HUDEP-2 (cell line): ENCODE measurements around the gene RABGAP1L.

Experiments used
- DNase-seq, 76 experiments: peaks; one replicate each; lab custom pipeline; 2025; ENCODE audit not compliant: unreplicated experiment in 76 of 76; lab: John Stamatoyannopoulos, UW

Gene RABGAP1L

DNA sequence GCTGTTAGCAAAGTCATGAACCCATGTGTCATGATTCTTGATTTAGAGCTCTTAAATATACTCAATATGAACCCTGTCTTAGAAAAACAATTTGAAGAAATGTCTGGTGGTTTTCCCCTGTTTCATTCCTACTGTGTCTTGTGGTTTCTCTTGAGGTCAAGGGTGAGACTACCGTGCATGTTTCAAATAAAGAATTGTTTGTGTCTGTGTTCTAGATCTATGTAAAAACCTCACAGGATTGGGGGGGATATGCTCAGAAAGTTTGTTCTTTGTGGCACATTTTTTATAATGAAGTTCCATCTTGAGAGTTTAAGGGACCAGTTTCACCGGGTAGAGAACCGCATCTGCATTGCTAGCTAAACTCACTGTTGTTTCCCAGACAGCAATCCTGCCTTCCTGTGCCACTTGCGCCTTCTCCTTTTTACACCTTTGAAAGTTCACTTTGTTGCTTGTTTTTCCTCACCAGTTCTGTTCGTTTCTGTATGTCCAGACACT, 809.5 kb downstream of the RABGAP1L start:
- no peak for DNase-seq

DNA sequence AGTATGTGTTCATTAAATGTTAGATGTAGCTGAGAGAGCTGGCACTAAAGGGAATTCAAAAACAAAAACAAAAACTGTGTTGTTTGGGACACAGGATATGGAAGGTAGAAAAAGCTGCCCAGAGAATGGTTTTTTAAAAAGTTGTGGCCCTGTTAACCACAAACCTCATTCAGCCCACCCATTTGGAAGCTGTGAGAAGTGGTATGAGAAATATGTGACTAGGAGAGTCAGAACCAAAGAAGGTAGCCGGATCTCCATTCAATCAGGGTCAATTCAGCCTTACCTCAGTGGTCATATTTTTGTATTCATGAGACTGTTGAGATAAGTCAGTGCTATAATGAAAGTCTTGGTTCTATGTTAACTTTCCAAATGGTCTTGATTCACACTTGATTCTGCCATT, 810.7 kb downstream of the RABGAP1L start:
- no peak for DNase-seq

DNA sequence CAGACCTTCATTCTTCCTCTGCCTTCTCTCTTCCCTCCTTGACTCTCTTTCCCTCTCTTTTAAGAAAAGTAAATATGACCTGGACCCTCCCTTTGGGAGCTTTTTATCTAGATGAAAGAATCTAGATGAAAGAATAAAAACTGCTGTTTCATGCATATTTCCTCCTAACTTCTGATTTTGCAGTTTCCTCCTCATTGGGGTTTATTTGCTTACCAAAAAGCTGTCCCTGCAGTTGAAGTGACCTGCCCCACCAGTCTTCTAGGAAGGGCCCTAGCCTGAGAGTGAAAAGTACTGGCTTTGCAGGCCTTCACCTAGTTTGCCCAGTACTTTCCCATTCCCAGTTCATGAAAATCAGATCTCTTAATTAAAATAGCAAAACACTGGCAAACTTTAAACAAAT, 812.1 kb downstream of the RABGAP1L start:
- no peak for DNase-seq

DNA sequence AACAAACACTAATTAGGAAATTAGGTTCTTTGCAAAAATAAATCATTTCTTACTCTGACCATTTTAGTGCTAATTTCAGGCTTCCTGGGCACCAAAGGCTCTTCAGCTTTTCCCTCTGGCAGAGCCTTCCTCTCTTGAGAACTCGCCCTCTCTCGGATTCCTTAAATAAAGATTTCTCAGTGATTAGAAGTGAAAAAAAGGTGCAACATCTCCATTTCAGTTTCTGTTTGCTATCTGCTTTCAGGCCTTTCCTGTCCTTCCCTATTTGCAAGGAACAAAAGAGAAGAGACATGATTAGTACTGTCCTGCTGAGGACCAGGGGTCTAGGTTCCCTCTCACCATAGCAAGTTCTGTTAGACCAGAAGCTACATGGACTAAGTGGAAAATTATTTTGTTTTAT, 812.6 kb downstream of the RABGAP1L start:
- DNase-seq = no peak

DNA sequence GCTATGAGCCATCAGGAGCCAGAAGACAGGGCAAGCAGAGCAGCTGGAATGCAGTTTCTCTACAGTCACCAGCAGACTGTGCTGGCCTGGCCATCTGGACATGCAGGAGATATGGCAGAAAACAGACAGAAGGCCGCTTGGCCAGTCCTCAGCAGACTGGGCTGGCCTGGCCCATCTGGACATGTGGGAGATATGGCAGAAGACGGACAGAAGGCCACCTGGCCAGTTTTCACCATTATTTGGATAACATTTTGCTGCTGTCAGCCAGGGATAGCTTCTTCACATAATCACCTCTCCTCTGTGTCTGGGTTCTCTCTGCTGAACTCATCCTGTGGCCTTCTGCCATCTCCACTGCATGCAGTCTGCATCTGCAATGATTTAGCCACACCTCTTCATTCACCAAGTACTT, 815.4 kb downstream of the RABGAP1L start:
- no peak for DNase-seq

DNA sequence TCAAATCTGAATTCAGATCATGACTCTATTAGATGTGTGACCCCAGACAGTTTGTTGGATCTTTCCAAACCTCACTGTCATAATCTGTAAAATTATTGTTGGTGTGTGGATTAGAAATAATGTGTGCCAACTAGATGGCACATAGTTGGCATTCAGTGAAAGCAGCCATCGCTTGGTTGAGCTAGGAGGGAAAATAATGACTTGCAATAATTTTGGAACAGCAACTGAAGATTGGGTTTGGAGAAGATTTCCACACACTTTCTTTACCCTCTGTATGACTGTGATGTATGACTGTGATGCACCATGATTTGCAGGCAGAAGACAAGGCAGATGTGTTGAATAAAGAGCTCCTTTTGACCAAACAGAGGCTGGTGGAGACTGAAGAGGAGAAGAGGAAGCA, 816.4 kb downstream of the RABGAP1L start:
- DNase-seq = no peak

DNA sequence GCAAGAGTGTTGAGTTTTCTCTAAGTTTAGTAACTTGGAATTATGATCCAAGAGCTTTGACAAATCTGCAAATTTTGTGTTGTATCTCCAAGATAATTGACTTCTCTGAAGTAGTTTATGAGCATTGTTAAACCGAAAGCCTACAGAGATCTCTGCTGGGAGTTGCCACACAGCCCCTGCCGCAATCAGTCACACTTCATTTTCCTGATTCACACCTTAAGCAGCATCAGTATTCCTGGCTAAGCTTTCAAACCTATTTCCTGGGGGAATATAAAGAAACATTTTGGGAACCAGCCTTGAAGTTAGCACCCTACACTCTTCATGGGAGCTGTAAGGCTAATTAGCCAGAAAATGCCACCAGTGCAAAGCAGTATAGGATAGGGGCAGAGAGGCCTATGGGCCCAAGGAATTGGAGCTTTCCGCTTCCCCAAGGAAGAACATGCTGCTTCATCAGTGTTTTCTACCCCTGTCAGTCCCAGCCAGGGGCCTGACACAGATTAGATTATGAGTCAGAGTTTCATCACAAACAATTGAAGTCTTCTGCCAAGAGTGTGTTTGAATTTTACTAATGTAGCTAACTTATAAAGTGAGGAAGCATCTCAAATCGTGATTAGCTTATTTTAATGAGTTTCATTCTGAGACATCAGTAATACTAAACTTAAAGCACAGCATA, 817.3 kb downstream of the RABGAP1L start:
- DNase-seq = no peak

DNA sequence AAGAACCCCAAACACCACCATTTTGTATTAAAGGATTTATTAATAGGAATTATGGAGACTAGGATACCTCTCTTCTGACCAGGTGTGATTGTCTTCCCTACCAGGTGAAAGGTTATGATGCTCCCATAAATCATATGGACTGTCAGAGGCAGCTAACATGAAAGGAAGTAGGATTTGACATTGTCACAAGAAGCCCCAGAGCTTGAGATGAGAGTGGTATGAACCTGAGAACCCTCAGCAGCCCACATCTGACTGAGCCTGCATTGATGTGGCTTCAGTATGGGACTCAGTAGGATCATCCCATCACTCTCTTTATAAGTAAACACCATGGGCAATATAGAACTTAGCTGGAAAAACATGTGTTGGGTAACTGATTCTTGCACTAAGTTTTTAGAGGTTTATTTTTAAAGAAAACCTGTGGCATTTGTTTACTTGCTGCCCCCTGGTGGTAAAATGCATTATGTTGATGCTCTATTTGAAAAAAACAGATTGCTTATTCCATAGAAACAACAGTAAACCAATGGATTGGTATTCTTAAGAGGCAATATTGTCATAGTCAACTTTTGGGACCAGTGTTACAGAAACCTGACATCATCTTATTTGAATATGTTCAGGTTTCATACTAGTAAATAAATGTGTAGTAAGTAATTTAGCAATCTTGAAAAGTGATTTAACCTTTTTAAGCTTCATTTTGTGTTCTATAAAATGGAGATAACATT, 823.8 kb downstream of the RABGAP1L start:
- DNase-seq = peak in 20 of 76 experiments; percentile 4 to 55 (median 32)

DNA sequence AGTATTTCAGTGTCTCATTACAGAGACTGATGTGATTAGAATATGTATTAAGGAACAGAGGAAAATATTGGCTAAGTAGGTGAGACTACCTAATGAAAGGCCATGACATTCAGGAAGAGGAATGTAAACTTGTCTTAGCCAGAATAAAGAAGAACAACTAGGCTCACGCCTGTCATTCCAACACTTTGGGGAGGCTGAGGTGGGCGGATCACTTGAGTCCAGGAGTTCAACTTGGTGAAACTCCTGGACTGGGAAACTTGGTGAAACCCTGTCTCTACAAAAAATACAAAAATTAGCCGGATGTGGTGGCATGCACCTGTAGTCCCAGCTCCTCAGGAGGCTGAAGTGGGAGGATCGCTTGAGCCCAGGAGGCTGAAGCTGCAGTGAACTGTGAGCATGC, 825.6 kb downstream of the RABGAP1L start:
- DNase-seq = no peak

DNA sequence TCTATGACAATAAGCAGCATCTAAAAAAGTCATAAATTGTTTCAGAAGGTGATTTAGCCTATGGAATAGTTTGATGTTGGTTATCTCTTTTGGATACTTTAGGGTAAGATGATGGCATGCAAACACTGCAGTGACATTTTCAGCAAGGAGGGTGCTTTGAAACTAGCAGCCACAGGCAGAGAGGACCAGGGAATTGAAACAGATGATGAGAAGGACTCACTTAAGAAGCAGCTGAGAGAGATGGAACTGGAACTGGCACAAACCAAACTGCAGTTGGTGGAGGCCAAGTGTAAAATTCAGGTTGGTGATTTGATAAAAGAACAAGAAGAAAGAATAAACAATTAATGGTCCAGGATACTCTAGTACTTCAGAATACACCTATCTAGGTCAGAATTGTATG, 829.2 kb downstream of the RABGAP1L start:
- DNase-seq = no peak

DNA sequence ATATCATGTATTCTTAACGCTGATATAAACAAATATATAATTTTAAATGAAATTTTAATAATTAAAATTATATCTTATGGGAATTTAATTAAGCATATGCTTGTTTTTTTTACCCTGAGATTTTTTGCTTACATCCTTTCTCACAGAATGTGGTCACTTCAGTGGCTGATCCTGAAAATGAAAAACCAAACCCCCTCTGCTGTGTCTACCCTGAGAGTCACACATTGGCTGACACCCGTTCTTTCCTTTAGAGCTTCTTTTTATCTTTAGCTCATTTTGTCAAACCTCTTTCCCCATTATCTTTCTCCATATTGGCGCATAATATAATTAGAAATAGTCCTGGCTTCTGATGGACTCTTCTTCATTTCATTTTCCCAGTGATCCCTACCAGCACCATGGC, 829.7 kb downstream of the RABGAP1L start:
- no peak for DNase-seq

DNA sequence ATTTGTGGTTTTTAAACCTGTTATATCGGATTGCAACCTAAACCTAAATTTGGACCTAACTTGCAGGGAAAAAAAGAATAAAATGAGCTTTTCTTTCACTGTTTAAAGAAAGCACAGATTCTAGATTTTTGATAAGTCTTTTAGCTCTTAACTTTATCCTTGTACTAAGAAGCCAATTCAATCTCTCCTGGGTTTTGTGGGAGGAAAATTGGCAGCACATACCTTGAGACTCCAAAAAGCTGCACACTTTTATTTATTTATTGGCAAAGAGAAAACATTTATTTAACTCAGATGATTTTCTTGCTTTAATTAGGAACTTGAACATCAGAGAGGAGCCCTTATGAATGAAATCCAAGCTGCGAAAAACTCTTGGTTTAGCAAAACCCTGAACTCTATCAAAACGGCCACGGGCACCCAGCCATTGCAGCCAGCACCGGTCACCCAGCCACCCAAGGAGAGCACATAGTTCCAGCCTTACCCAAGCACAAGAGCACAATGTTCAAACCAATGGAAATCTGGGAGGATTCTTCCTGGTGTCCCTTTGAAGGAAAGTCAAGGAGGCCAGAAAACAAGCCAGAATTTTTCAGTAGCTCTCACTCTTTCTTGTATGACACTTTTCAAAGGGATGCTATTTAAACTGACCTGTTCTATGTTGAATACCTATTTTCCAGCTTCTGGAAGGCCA, 830.4 kb downstream of the RABGAP1L start:
- DNase-seq = no peak

DNA sequence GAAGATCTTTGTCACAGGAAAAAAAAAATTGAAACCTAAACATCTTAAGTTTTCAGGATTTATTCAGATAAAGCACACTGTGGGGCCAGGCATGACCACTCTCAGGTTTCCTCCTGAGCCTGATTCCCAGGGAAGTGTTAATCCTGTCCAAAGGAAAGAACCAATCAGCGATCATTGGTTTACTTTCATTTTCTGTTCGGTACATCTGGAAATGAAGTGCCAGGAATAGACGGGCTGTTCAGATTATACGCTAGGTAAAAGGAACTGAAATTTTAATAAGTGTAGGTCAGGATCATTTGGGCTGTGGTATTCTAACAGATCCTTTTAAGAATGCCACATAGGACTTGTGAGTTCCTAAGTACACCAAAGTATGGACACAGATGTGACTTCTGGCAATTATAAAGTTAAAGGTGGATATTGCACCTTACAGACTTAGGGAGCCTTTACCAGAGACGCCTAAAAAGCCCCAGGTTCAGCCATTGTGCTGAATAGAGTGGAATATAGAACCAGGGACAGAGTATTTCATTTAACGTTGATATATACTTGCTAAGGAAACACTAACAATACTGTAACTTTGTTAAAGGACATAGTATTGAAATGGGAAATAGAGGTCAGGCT, 831.2 kb downstream of the RABGAP1L start:
- peak in 9 of 76 experiments; percentile 8 to 32 (median 18) for DNase-seq

DNA sequence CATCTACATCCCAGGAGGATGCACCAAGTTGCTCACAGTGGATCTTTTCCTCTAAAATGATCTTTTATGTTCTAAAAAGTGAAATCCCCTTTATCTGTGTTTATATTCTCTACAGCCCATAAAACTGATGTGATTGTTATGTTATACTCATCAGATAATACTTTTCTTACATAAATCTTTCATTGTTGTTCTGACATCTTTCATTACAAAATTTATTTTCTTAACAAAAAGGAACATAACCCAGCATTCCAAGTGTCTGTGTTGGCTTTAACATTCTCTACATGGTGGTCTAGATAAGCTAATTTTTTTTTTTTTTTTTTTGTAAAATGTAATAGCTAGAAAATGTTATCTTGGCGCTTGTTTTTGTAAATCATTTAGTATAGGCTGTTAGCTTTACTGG, 832.2 kb downstream of the RABGAP1L start:
- no peak for DNase-seq

DNA sequence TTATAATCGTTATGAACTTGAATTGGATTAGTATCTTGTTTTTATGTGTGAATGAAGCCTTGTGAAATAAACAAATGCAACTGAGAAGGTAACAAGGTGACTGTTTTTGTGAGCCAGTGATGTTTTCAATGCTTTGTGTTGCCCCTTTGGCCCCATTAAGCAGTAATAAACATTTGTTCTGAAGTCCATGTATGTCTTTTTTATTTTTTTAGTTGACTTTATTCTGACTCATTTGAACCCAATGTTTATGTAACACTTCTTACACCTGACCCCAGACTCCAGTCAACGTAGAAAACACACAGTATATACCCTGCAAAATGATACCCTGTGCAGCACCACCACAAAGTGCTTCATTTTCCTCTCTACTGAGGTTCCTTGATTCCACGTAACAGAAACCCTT, 835.8 kb downstream of the RABGAP1L start:
- no peak for DNase-seq

DNA sequence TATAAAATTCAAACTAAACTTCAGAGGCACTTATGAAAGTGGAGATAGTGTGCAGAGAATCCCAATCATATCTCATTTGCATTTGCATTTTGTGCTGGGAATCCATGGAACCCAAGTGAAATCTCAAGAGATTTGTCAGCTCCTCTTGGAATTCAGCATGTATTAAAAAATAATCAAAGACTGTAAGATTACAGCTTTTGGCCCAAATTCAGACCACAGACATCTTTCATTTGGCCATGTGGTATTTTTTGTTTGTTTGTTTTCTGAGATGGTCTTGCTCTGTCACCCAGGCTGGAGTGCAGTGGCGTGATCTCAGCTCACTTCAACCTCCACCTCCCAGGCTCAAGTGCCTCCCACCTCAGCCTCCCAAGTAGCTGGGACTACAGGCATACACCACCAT, 836.6 kb downstream of the RABGAP1L start:
- DNase-seq = no peak

DNA sequence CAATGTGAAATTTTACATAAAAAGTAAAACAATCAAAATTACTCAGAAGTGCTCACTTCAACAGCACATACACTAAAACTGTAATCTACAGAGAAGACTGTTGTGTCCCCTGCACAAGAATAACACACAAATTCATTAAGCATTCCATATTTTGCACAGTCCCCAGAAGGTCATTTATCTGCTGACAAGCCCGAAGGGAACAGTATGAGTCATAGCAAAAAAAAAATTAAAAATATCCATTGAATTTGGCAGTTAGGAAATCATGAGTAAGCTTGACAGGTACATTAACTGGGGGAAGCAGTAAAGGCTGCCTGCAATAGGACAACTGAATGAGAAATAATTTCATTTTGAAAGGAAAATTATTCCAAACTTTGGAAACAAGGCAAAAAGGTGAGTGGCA, 837.2 kb downstream of the RABGAP1L start:
- peak in 4 of 76 experiments; percentile 8 to 44 (median 20) for DNase-seq

DNA sequence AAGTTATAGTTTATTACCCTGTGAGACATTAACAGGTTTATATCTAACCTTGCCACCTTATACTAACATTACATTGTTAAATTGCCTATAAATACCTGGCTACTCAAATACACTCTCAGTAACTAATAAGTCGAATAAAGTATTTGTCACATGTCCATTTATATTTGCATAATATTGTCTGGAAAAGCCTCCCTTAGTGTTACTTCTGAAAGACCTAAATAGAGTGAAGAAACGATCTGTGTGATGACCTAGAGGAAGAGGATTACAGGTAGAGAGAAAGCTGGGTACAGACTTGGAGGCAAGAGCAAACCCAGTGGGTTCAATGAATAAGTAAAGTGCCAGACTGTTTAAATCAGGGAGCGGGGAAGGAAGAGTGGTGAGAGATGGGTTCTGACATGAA, 837.7 kb downstream of the RABGAP1L start:
- no peak for DNase-seq

DNA sequence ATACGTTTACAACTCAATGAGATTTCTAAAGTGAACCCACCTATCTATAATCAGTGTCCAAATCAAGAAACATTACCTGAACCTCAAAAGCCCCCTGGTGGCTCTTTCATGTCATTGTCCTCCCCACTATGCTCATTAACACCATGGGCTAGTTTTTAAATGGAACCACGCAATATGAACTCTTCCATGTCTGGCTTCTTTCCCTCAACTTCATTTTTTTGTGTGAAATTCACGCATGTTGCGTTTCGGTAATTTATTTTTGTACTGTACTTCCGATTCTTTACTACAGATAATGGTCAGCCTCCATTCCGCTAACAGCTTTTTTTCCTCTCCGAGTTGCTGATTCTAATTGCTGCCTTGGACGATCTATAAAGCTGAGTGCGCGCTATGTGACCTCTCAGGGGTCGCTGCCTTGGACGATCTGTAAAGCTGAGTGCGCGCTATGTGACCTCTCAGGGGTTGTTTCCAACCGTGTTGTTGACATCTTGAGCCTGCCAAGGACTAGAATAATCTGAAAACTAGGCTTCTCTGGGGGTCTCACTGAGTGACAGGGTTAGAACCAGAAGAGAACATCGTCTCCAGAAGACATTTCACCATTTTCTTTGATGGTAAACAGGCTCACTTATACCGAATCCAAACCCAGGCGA, 839.4 kb downstream of the RABGAP1L start:
- peak in 46 of 76 experiments; percentile 8 to 79 (median 34) for DNase-seq

DNA sequence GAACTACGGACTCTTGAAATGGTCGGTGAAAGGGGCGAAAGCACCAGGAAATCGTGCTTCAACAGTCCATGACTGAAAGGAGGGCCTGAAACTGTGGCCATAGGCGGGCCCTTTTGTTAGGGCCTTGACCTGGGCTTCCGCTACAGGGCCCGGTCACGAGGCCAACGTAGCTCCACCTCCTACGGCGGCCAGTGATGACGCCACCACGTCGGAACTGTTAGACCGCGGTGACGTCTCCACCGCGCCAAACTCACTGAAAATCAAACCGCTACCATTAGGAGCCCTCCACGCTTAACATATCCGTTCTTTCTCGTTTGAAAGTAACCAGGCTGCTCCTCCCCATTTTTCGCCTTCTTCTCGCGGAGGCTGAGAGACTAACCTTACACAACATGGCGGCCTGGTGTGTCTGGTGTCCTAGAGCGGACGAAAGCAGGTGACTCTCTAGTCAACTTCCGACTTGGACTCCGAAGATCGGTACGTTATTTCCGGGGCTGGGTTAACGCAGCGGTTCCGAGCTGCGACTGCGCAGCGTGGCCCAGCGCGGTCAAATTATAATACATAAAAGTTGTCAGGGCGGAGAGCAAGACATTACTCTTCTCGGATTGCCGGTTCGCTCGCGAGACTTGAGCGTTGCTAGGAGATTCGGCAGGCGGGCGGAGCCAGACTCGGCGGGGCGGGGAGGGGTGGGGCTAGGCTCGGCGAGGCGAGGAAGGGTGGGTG, 840.1 kb downstream of the RABGAP1L start:
- peak; percentile 46 to 99 (median 93) for DNase-seq
